EL (cell line): Measurements from ENCODE around the gene LCP2.
A peak's percentile ranks its signal among the peaks of the same experiment; 100 is the strongest.

Experiments used
- DNase-seq: peaks from one replicate; pipeline ENCODE4 v3.0.0-alpha.2; 2016

Gene LCP2

GRCh38 chr5:170314541-170315095 lies 17.0 kb upstream of the LCP2 start:
- no peak for DNase-seq

GRCh38 chr5:170313816-170314215 lies 16.2 kb upstream of the LCP2 start:
- no peak for DNase-seq

GRCh38 chr5:170313344-170313743 lies 15.8 kb upstream of the LCP2 start:
- DNase-seq, result no peak

GRCh38 chr5:170312666-170313065 lies 15.1 kb upstream of the LCP2 start:
- peak; percentile 14 for DNase-seq

- no peak for DNase-seq
Observed at GRCh38 chr5:170312301-170312595, 14.7 kb upstream of the LCP2 start.

- no peak for DNase-seq
Observed at GRCh38 chr5:170311511-170312300, 14.1 kb upstream of the LCP2 start.

GRCh38 chr5:170310256-170310926 lies 12.8 kb upstream of the LCP2 start:
- DNase-seq, result no peak

- no peak for DNase-seq
Observed at GRCh38 chr5:170308686-170309085, 11.1 kb upstream of the LCP2 start.

- DNase-seq, result peak; percentile 52
Observed at GRCh38 chr5:170307575-170308465, 10.2 kb upstream of the LCP2 start.

- peak; percentile 24 for DNase-seq
Observed at GRCh38 chr5:170306381-170306831, 8.8 kb upstream of the LCP2 start.

GRCh38 chr5:170305646-170306025 lies 8.1 kb upstream of the LCP2 start:
- no peak for DNase-seq

- no peak for DNase-seq
Observed at GRCh38 chr5:170305016-170305645, 7.6 kb upstream of the LCP2 start.

GRCh38 chr5:170303549-170303948 lies 6.0 kb upstream of the LCP2 start:
- DNase-seq, result no peak

GRCh38 chr5:170302653-170303501 lies 5.3 kb upstream of the LCP2 start:
- no peak for DNase-seq

GRCh38 chr5:170301981-170302652 lies 4.5 kb upstream of the LCP2 start:
- DNase-seq, result no peak

GRCh38 chr5:170301149-170301548 lies 3.6 kb upstream of the LCP2 start:
- DNase-seq, result no peak

- DNase-seq, result no peak
Observed at GRCh38 chr5:170300361-170301013, 2.9 kb upstream of the LCP2 start.

GRCh38 chr5:170296935-170297588 lies 515 bp downstream of the LCP2 start:
- no peak for DNase-seq

- DNase-seq, result no peak
Observed at GRCh38 chr5:170296036-170296934, 1.3 kb downstream of the LCP2 start.
